ENCODE results near the gene PSMB7. TPM values are rescaled to one million over a fixed set of nuclear protein-coding genes. Genes with fewer than 3 reads are reported as not detected.
A peak's percentile ranks its signal among the peaks of the same experiment; 100 is the strongest.

Gene PSMB7
- total RNA-seq, 1 experiment from 2014 or later = 187 TPM

DNA sequence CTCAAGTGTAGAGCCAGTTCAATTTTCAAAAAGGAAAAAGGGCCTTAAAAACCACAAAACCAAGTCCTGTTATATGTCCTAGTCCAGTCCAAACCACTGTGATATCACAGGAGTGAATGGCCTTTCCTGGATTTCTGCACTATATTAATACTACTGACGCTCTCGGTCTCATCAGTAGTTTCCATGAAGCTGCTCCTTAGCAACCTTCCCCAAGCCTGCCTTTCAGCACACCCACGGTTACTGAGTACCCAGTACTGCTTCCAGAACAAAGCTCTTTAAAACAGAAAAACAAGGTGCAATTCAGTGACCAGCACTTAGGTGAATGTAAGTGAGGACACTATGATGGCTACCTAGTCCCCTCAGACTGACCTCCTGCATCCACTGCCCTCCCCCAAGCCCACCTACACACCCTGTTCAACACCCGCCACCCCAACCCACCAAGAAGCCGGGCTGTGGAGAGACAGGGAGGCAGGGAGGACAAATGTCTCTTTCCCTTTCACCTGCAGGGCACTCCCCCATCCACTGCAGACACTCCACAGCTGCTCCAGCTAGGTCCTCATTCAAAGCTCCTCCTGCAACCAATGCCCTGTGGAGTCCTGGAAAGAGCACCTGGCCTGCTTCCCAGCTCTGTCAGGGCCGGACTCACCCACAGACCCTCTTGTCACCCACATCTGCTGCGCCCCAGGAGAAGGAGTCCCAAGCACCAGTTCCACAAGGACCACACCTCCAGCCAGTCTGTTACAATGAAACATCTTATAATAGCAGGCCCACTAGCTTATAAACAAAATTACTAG, 25.9 kb downstream of the PSMB7 start:
- no peak overlapping the region for H3K4me3 Mint-ChIP-seq
- POLR2A ChIA-PET = no interaction called here
- ATAC-seq = no peak
- CTCF ChIA-PET = interaction anchor here (1.1 to 2.7 kb wide), 5 partner anchors 10 to 463 kb away, joined by 3 to 10 read pairs (median 7); no protein-coding TSS in a partner anchor
- H3K27me3 Mint-ChIP-seq (ENCODE audit: low read depth) = no peaks in the 10 kb centered on the region
- H3K9me3 Mint-ChIP-seq = no peaks in the 10 kb centered on the region
- H3K27ac Mint-ChIP-seq = peak overlapping the region; percentile 13; the same call in 1 of the 2 replicates
- TF ChIP-seq, protein P1, sequence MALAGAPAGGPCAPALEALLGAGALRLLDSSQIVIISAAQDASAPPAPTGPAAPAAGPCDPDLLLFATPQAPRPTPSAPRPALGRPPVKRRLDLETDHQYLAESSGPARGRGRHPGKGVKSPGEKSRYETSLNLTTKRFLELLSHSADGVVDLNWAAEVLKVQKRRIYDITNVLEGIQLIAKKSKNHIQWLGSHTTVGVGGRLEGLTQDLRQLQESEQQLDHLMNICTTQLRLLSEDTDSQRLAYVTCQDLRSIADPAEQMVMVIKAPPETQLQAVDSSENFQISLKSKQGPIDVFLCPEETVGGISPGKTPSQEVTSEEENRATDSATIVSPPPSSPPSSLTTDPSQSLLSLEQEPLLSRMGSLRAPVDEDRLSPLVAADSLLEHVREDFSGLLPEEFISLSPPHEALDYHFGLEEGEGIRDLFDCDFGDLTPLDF (CRISPR knock-in tag; IDR thresholded peaks at IDR 0.05) = no peak
- TF ChIP-seq, protein P2, sequence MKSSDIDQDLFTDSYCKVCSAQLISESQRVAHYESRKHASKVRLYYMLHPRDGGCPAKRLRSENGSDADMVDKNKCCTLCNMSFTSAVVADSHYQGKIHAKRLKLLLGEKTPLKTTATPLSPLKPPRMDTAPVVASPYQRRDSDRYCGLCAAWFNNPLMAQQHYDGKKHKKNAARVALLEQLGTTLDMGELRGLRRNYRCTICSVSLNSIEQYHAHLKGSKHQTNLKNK (CRISPR knock-in tag; IDR thresholded peaks at IDR 0.05) = no peak
- TF ChIP-seq ZNF423 (CRISPR knock-in tag; IDR thresholded peaks at IDR 0.05) = no peak
- no peak for TF ChIP-seq TEAD1 (CRISPR knock-in tag; IDR thresholded peaks at IDR 0.05)
- TF ChIP-seq KAT7 (CRISPR knock-in tag; IDR thresholded peaks at IDR 0.05; ENCODE audit: borderline replicate concordance) = no peak
- H3K4me1 Mint-ChIP-seq = peaks cover 64% of the 10 kb centered on the region
- DNase-seq (ENCODE audit: low spot score) = no peak
- H3K36me3 Mint-ChIP-seq = no peaks in the 10 kb centered on the region

DNA sequence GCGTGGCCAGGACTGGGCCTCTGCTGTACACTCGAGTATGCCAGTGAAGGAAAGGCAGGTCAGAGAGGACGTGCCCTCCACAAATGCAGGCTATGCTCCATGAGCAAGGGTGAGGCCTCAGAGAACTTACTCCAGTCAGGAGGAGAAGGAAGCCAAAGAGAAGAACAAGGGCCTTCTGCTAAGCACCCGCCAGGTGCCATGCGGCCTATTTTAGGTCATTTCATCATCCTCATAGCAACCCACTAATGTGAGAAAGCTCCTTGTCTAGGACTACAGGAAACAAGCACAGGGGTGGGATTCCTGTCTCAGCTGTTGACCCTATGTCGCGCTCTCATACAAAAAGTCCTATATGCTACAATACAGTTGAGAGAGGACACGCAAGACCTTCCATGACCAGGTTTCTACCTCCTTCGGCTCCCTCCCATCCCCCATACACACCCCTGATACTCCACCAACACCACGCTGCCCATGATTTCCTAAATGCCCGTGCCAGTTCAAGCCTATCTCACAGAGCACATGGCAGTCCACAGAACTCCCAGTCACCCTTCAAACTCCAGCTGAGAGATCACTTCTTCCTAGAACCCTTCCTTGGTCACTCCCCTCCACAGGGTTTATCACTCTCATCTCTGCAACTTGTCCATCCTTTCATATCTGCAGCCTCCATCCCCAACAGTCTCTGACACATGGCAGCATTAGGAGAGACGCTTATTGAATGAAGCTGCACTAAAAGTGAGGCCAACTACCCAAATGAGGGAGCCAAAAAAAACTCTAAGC, 26.8 kb downstream of the PSMB7 start:
- no peak for DNase-seq (ENCODE audit: low spot score)
- no peaks in the 10 kb centered on the region for H3K27me3 Mint-ChIP-seq (ENCODE audit: low read depth)
- ChIA-PET POLR2A (no interaction called here), CTCF (interaction anchor here (0.7 to 2.7 kb wide), 10 partner anchors 10 to 464 kb away, joined by 3 to 12 read pairs (median 3); no protein-coding TSS in a partner anchor)
- H3K4me1 Mint-ChIP-seq = peaks cover 60% of the 10 kb centered on the region
- peaks cover 3% of the 10 kb centered on the region; the same call in 1 of the 2 replicates for H3K36me3 Mint-ChIP-seq
- peak overlapping the region; percentile 12 for H3K27ac Mint-ChIP-seq
- no peaks in the 10 kb centered on the region for H3K9me3 Mint-ChIP-seq
- no peak overlapping the region for H3K4me3 Mint-ChIP-seq
- ATAC-seq = no peak
- TF ChIP-seq, protein P3, sequence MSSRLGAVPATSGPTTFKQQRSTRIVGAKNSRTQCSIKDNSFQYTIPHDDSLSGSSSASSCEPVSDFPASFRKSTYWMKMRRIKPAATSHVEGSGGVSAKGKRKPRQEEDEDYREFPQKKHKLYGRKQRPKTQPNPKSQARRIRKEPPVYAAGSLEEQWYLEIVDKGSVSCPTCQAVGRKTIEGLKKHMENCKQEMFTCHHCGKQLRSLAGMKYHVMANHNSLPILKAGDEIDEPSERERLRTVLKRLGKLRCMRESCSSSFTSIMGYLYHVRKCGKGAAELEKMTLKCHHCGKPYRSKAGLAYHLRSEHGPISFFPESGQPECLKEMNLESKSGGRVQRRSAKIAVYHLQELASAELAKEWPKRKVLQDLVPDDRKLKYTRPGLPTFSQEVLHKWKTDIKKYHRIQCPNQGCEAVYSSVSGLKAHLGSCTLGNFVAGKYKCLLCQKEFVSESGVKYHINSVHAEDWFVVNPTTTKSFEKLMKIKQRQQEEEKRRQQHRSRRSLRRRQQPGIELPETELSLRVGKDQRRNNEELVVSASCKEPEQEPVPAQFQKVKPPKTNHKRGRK (CRISPR knock-in tag; IDR thresholded peaks at IDR 0.05; ENCODE audit: borderline replicate concordance) = no peak
- 0 out of 2 replicates have a peak, but pooled peaks have one; percentile 44 for TF ChIP-seq GABPB1 (CRISPR knock-in tag; IDR thresholded peaks at IDR 0.05)

DNA sequence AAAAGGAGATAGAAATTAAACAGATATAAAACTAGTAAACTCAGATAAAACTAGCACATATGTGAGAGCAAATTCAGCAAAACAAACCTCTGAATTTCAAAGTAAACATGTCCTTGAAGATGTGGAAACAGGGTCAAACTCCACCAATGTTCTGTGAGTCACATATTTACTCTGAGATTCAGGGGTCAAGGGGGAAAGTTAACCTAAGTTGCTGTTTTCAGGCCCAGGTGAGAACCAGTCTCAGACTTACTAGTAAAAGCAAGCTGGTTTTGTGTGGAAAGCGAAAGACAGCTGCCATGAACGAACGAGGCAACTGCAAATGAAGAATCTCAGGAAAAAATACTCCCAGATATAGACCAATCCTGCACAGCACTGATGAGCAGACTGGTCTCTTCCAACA, 29.0 kb downstream of the PSMB7 start:
- H3K36me3 Mint-ChIP-seq = peaks cover 5% of the 10 kb centered on the region
- POLR2A ChIA-PET = no interaction called here
- H3K4me1 Mint-ChIP-seq = peaks cover 42% of the 10 kb centered on the region
- no peaks in the 10 kb centered on the region for H3K9me3 Mint-ChIP-seq
- peak overlapping the region; percentile 81 for H3K27ac Mint-ChIP-seq
- CTCF ChIA-PET = interaction anchor here (1.3 to 2.1 kb wide), 4 partner anchors 8 to 260 kb away, joined by 3 to 12 read pairs (median 8); no protein-coding TSS in a partner anchor
- DNase-seq (ENCODE audit: low spot score) (no peak), ATAC-seq (no peak)
- peak; percentile 79; the same call in 1 of the 2 replicates for TF ChIP-seq GABPB1 (CRISPR knock-in tag; IDR thresholded peaks at IDR 0.05)
- TF ChIP-seq, protein P4, sequence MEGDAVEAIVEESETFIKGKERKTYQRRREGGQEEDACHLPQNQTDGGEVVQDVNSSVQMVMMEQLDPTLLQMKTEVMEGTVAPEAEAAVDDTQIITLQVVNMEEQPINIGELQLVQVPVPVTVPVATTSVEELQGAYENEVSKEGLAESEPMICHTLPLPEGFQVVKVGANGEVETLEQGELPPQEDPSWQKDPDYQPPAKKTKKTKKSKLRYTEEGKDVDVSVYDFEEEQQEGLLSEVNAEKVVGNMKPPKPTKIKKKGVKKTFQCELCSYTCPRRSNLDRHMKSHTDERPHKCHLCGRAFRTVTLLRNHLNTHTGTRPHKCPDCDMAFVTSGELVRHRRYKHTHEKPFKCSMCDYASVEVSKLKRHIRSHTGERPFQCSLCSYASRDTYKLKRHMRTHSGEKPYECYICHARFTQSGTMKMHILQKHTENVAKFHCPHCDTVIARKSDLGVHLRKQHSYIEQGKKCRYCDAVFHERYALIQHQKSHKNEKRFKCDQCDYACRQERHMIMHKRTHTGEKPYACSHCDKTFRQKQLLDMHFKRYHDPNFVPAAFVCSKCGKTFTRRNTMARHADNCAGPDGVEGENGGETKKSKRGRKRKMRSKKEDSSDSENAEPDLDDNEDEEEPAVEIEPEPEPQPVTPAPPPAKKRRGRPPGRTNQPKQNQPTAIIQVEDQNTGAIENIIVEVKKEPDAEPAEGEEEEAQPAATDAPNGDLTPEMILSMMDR (IDR thresholded peaks at IDR 0.05) = no peak
- H3K4me3 Mint-ChIP-seq = no peak overlapping the region
- H3K27me3 Mint-ChIP-seq (ENCODE audit: low read depth) = no peaks in the 10 kb centered on the region

DNA sequence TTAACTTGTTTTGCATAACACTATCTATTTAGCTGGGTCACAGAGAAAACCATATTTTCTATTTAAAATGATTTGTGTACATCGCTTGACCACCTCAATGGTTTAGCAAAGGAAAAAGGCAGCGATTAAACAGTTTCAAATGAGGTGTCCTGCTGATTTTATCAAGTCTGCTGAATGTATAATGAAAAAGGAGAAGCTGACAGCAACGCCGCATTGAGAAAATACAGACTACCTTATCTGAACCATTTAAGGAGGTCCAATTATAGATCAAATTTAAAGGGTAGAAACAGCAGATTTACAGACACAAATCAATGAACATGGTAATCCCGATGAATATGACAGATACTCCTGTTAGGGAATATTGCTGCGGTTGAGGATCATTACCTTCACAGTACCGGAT, 29.6 kb downstream of the PSMB7 start:
- ChIA-PET CTCF (interaction anchor here (1.2 to 1.5 kb wide), 2 partner anchors 10 to 259 kb away, joined by 3 to 5 read pairs; no protein-coding TSS in a partner anchor), POLR2A (no interaction called here)
- Mint-ChIP-seq H3K4me3 (no peak overlapping the region), H3K27me3 (ENCODE audit: low read depth) (no peaks in the 10 kb centered on the region), H3K27ac (no peak overlapping the region), H3K4me1 (peaks cover 38% of the 10 kb centered on the region), H3K9me3 (no peaks in the 10 kb centered on the region), H3K36me3 (peaks cover 5% of the 10 kb centered on the region)
- no peak for TF ChIP-seq CREB1 (CRISPR knock-in tag; IDR thresholded peaks at IDR 0.05)
- no peak for DNase-seq (ENCODE audit: low spot score)
- no peak for ATAC-seq

All from WTC11 (cell line).